BE2C (cell line): Measurements from ENCODE around the gene SYT2.
"Not testable (repeated sequence)": the region's sequence is repeated elsewhere in the genome, so short reads cannot be mapped to it uniquely, and the experiment has no call there.

ENCODE experiments used
- DNase-seq: peaks from one replicate; pipeline ENCODE4 v3.0.0-alpha.2; 2020
- H3K27me3 ChIP-seq: fragments of 250-450 bp; sonication (Bioruptor Pico); 2 replicates; pipeline ENCODE4 v1.5.1; 2020; ENCODE audit warnings: mild to moderate bottlenecking
- H3K36me3 ChIP-seq: fragments of 250-450 bp; sonication (Bioruptor Pico); 2 replicates; pipeline ENCODE4 v1.5.1; 2020; ENCODE audit warnings: mild to moderate bottlenecking
- H3K4me1 ChIP-seq: fragments of 250-450 bp; sonication (Bioruptor Pico); 2 replicates; pipeline ENCODE4 v1.5.1; 2020
- H3K4me3 ChIP-seq: 2 replicates; pipeline ENCODE4 v1.5.1; 2011; ENCODE audit warnings: low read depth, low read length
- H3K9me3 ChIP-seq: fragments of 250-450 bp; sonication (Bioruptor Pico); 2 replicates; pipeline ENCODE4 v1.5.1; 2020
- CTCF ChIP-seq: IDR thresholded peaks from 2 replicates; pipeline ENCODE4 v1.5.1; 2012; ENCODE audit warnings: mild to moderate bottlenecking, low read depth, low read length

SYT2 gene

GRCh38 chr1:202745323-202745888 lies 35.2 kb upstream of the SYT2 start:
- no peak for TF ChIP-seq CTCF
- H3K4me3 ChIP-seq, result no peak overlapping the region
- no peaks in the 10 kb centered on the region for H3K9me3 ChIP-seq
- H3K4me1 ChIP-seq, result no peaks in the 10 kb centered on the region
- H3K36me3 ChIP-seq, result peaks cover 40% of the 10 kb centered on the region
- no peak for DNase-seq
- no peaks in the 10 kb centered on the region for H3K27me3 ChIP-seq

GRCh38 chr1:202744770-202745169 lies 34.5 kb upstream of the SYT2 start:
- H3K9me3 ChIP-seq, H3K4me3 ChIP-seq, H3K4me1 ChIP-seq, DNase-seq, H3K27me3 ChIP-seq: not testable (repeated sequence)
- peaks cover 37% of the 10 kb centered on the region for H3K36me3 ChIP-seq

- H3K4me1 ChIP-seq, result no peaks in the 10 kb centered on the region
- H3K36me3 ChIP-seq, result peaks cover 37% of the 10 kb centered on the region
- no peak for DNase-seq
- H3K27me3 ChIP-seq, result no peaks in the 10 kb centered on the region
- no peak for TF ChIP-seq CTCF
- H3K9me3 ChIP-seq, result no peaks in the 10 kb centered on the region
- no peak overlapping the region for H3K4me3 ChIP-seq
Observed at GRCh38 chr1:202742496-202742895, 32.2 kb upstream of the SYT2 start.

- Histone ChIP-seq H3K36me3 (peaks cover 16% of the 10 kb centered on the region), H3K9me3 (no peaks in the 10 kb centered on the region), H3K4me3 (no peak overlapping the region), H3K27me3 (no peaks in the 10 kb centered on the region), H3K4me1 (peaks cover 4% of the 10 kb centered on the region)
- TF ChIP-seq CTCF, result no peak
- no peak for DNase-seq
Observed at GRCh38 chr1:202733251-202733650, 23.0 kb upstream of the SYT2 start.

GRCh38 chr1:202728951-202729350 lies 18.7 kb upstream of the SYT2 start:
- H3K27me3 ChIP-seq, result no peaks in the 10 kb centered on the region
- peaks cover 20% of the 10 kb centered on the region for H3K36me3 ChIP-seq
- DNase-seq, result peak; percentile 26
- peaks cover 4% of the 10 kb centered on the region for H3K4me1 ChIP-seq
- no peak overlapping the region for H3K4me3 ChIP-seq
- no peaks in the 10 kb centered on the region for H3K9me3 ChIP-seq
- no peak for TF ChIP-seq CTCF

- H3K4me3 ChIP-seq, result no peak overlapping the region
- H3K9me3 ChIP-seq, result no peaks in the 10 kb centered on the region
- peaks cover 12% of the 10 kb centered on the region for H3K36me3 ChIP-seq
- no peaks in the 10 kb centered on the region for H3K27me3 ChIP-seq
- TF ChIP-seq CTCF, result no peak
- peaks cover 4% of the 10 kb centered on the region for H3K4me1 ChIP-seq
- no peak for DNase-seq
Observed at GRCh38 chr1:202725526-202725925, 15.3 kb upstream of the SYT2 start.

- Histone ChIP-seq H3K27me3 (no peaks in the 10 kb centered on the region), H3K9me3 (no peaks in the 10 kb centered on the region), H3K4me3 (no peak overlapping the region), H3K36me3 (peaks cover 4% of the 10 kb centered on the region; the same call in 1 of the 2 replicates), H3K4me1 (no peaks in the 10 kb centered on the region)
- no peak for DNase-seq
- TF ChIP-seq CTCF, result no peak
Observed at GRCh38 chr1:202723708-202724107, 13.5 kb upstream of the SYT2 start.

- not testable (repeated sequence) for H3K27me3 ChIP-seq, H3K9me3 ChIP-seq, H3K4me3 ChIP-seq, H3K36me3 ChIP-seq, DNase-seq, H3K4me1 ChIP-seq
Observed at GRCh38 chr1:202723046-202723445, 12.8 kb upstream of the SYT2 start.
